GM19193 (cell line): ENCODE measurements around the gene ZSCAN22.

Source experiments
- POLR2A ChIP-seq: IDR thresholded peaks from 4 replicates; pipeline ENCODE4 v1.6.1; 2011; ENCODE audit not compliant: insufficient read depth, insufficient read length; ENCODE audit errors: extremely low read depth

The ZSCAN22 gene

GRCh38 chr19:58326914-58327726, at the start of gene ZSCAN22:
ZSCAN22 (plus strand) TSS chr19:58326994; CDS start chr19:58334803, 7,809 bp downstream.
- TF ChIP-seq POLR2A: peak; percentile 73

DNA sequence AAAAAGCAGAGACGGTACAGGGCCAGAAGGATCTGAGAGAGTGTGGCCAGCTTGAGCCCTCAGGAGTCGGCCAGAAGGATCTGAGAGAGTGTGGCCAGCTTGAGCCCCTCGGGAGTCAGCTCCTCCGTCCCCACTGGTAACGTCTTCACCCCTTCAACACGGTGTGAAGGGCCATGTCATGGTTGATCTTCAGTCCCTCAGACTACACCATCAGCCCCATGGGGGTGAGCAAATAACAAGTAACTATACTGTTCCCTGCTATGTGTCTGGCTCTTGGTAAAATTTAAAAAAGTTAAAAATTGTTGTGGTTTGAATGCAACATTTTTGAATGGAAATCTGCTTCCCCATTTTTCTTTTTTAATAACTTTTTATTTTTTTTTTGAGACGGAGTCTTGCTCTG, 49.6 kb upstream of the ZSCAN22 start:
- TF ChIP-seq POLR2A: no peak

GRCh38 chr19:58277748-58278540, 48.9 kb upstream of the ZSCAN22 start:
- TF ChIP-seq POLR2A: no peak

GRCh38 chr19:58278541-58279041, 48.2 kb upstream of the ZSCAN22 start, which contains the start of gene ZNF8:
ZNF8 (plus strand) TSS chr19:58278955; CDS start chr19:58279082, 127 bp downstream.
- TF ChIP-seq POLR2A: peak; percentile 85

DNA sequence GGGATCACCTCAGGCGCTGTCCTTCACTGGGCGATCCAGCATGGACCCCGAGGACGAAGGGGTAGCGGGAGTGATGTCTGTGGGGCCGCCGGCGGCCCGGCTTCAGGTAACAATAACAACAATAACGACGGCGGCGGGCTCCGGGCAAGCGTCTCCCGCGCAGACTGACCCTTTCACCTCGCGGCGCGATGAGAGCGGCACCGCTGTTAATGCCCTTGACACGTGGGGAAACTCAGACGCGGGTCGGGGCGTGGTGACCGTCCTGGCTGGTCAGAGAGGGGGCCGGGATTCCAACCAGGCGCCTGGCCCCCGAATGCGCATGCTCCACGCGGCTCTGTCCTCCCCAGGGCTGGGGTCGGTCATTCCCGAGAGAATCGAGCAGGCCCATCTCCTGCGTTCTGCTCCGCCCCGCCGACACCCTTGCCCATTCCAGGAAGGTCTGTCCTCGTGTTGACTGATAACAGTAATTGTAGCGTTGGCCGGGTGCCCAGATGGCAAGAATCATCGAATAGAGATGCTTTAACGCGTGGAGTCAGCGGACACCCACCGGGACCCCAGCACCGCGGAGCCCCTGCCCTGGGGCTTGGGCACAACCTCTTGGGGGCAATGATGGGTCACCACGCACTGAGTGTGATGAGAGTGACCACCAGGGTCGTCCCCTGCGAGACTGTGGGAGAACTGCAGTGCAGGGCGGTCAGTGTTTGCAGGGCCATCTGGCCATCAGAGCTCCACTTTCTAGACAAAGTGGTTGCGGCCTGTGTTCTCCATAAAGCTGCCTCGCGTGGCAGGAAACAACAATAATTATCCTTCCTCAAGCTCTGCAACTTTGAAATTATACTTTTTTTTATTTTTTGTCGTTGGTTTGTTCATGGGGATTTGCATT, 47.5 kb upstream of the ZSCAN22 start:
- TF ChIP-seq POLR2A: no peak

GRCh38 chr19:58279925-58280316, 46.9 kb upstream of the ZSCAN22 start:
- no peak for TF ChIP-seq POLR2A

- TF ChIP-seq POLR2A: no peak
Observed at GRCh38 chr19:58284199-58284598, 42.6 kb upstream of the ZSCAN22 start.

DNA sequence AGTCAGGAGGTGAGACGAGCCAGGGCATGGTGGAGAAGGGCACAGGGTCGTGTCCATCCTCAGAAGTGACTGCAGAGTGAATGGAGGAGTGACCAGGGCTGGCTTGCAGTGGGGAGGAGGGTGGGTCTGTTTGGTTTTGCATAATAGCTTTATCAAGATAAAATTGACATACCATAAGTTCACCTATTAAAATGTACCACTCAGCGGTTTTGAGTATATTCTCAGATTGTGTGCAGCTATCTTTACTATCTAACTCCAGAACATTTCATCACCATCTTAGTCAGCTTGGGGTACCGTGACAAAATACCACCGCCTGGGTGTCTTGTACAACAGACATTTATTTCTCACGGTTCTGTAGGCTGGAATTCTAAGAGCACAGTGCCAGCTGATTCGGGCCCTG, 34.9 kb upstream of the ZSCAN22 start:
- no peak for TF ChIP-seq POLR2A

DNA sequence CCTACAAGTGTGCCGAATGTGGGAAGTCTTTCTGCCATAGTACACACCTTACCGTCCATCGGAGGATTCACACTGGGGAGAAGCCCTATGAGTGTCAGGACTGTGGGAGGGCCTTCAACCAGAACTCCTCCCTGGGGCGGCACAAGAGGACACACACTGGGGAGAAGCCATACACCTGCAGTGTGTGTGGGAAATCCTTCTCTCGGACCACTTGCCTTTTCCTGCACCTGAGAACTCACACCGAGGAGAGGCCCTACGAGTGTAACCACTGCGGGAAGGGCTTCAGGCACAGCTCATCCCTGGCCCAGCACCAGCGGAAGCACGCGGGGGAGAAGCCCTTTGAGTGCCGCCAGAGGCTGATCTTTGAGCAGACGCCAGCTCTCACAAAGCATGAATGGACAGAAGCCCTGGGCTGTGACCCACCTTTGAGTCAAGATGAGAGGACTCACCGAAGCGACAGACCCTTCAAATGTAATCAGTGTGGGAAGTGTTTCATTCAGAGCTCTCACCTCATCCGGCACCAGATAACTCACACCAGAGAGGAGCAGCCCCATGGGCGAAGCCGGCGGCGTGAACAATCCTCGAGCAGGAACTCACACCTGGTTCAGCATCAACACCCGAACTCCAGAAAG, 31.9 kb upstream of the ZSCAN22 start:
- TF ChIP-seq POLR2A: no peak

- no peak for TF ChIP-seq POLR2A
Observed at GRCh38 chr19:58296104-58296503, 30.7 kb upstream of the ZSCAN22 start.

GRCh38 chr19:58300620-58301019, 26.2 kb upstream of the ZSCAN22 start:
- no peak for TF ChIP-seq POLR2A

GRCh38 chr19:58304255-58304654, 22.5 kb upstream of the ZSCAN22 start:
- TF ChIP-seq POLR2A: no peak

- TF ChIP-seq POLR2A: no peak
Observed at GRCh38 chr19:58304748-58305064, 22.1 kb upstream of the ZSCAN22 start.
